Dendritic cell treated with granulocyte-macrophage colony-stimulating factor and Interleukin-4, amounts not matched to agents 40 ng/mL and 50 ng/mL, for 4 days (primary cell): ENCODE data around the gene HK1.

Experiments
- H3K27ac Mint-ChIP-seq: one replicate; pipeline ENCODE4 v1.8.0; 2022; ENCODE audit warnings: mild to moderate bottlenecking, mixed read lengths
- H3K27me3 Mint-ChIP-seq: one replicate; pipeline ENCODE4 v1.8.0; 2022; ENCODE audit warnings: mild to moderate bottlenecking, mixed read lengths
- H3K36me3 Mint-ChIP-seq: one replicate; pipeline ENCODE4 v1.8.0; 2022; ENCODE audit warnings: low read depth, mixed read lengths
- H3K4me1 Mint-ChIP-seq: one replicate; pipeline ENCODE4 v1.8.0; 2022; ENCODE audit warnings: low read depth, mixed read lengths
- H3K4me3 Mint-ChIP-seq: one replicate; pipeline ENCODE4 v1.8.0; 2022; ENCODE audit warnings: mild to moderate bottlenecking, moderate library complexity, mixed read lengths
- H3K9me3 Mint-ChIP-seq: one replicate; pipeline ENCODE4 v1.8.0; 2022; ENCODE audit warnings: mixed read lengths
- intact Hi-C: fragments of 100-400 bp; cut with micrococcal nuclease; formaldehyde crosslinking; loops from one replicate; pipeline ENCODE4 v1.15.0; 2022

HK1 gene

GRCh38 chr10:69362471-69362954 is 84.2 kb downstream of the HK1 start:
- Mint-ChIP-seq H3K27ac (peak overlapping the region; percentile 56), H3K36me3 (peaks cover 80% of the 10 kb centered on the region), H3K4me1 (peaks cover 57% of the 10 kb centered on the region), H3K4me3 (no peak overlapping the region), H3K27me3 (no peaks in the 10 kb centered on the region), H3K9me3 (no peaks in the 10 kb centered on the region)
- intact Hi-C loops: no loop called here

GRCh38 chr10:69363666-69364065 is 85.4 kb downstream of the HK1 start:
- Mint-ChIP-seq H3K4me1 (peaks cover 45% of the 10 kb centered on the region), H3K27ac (peak overlapping the region; percentile 56), H3K27me3 (no peaks in the 10 kb centered on the region), H3K4me3 (no peak overlapping the region), H3K9me3 (no peaks in the 10 kb centered on the region), H3K36me3 (peaks cover 89% of the 10 kb centered on the region)
- intact Hi-C loops: no loop called here

- H3K4me1 Mint-ChIP-seq: peaks cover 38% of the 10 kb centered on the region
- peaks cover 96% of the 10 kb centered on the region for H3K36me3 Mint-ChIP-seq
- H3K27ac Mint-ChIP-seq: no peak overlapping the region
- H3K4me3 Mint-ChIP-seq: no peak overlapping the region
- no peaks in the 10 kb centered on the region for H3K27me3 Mint-ChIP-seq
- intact Hi-C loops: no loop called here
- no peaks in the 10 kb centered on the region for H3K9me3 Mint-ChIP-seq
These were observed 86.1 kb downstream of the HK1 start for GRCh38 chr10:69364232-69364940.

- H3K4me3 Mint-ChIP-seq: no peak overlapping the region
- H3K27ac Mint-ChIP-seq: no peak overlapping the region
- peaks cover 19% of the 10 kb centered on the region for H3K4me1 Mint-ChIP-seq
- peaks cover 98% of the 10 kb centered on the region for H3K36me3 Mint-ChIP-seq
- no peaks in the 10 kb centered on the region for H3K27me3 Mint-ChIP-seq
- intact Hi-C loops: no loop called here
- H3K9me3 Mint-ChIP-seq: no peaks in the 10 kb centered on the region
These were observed 88.4 kb downstream of the HK1 start for GRCh38 chr10:69366738-69367137.

- Mint-ChIP-seq H3K4me1 (peaks cover 18% of the 10 kb centered on the region), H3K27ac (no peak overlapping the region), H3K9me3 (no peaks in the 10 kb centered on the region), H3K36me3 (peaks cover 98% of the 10 kb centered on the region), H3K27me3 (no peaks in the 10 kb centered on the region), H3K4me3 (no peak overlapping the region)
- intact Hi-C loops: no loop called here
These were observed 89.2 kb downstream of the HK1 start for GRCh38 chr10:69367469-69367868.

- no peaks in the 10 kb centered on the region for H3K27me3 Mint-ChIP-seq
- no peak overlapping the region for H3K4me3 Mint-ChIP-seq
- no peak overlapping the region for H3K27ac Mint-ChIP-seq
- peaks cover 98% of the 10 kb centered on the region for H3K36me3 Mint-ChIP-seq
- H3K4me1 Mint-ChIP-seq: peaks cover 25% of the 10 kb centered on the region
- intact Hi-C loops: no loop called here
- H3K9me3 Mint-ChIP-seq: no peaks in the 10 kb centered on the region
These were observed 94.1 kb downstream of the HK1 start for GRCh38 chr10:69372126-69372980.

- intact Hi-C loops: no loop called here
- no peaks in the 10 kb centered on the region for H3K27me3 Mint-ChIP-seq
- H3K9me3 Mint-ChIP-seq: no peaks in the 10 kb centered on the region
- H3K36me3 Mint-ChIP-seq: peaks cover 100% of the 10 kb centered on the region
- H3K27ac Mint-ChIP-seq: no peak overlapping the region
- H3K4me3 Mint-ChIP-seq: no peak overlapping the region
- H3K4me1 Mint-ChIP-seq: peaks cover 25% of the 10 kb centered on the region
These were observed 95.9 kb downstream of the HK1 start for GRCh38 chr10:69374242-69374641.

GRCh38 chr10:69374931-69375306 is 96.6 kb downstream of the HK1 start:
- H3K27me3 Mint-ChIP-seq: no peaks in the 10 kb centered on the region
- intact Hi-C loops: no loop called here
- H3K4me3 Mint-ChIP-seq: no peak overlapping the region
- H3K36me3 Mint-ChIP-seq: peaks cover 100% of the 10 kb centered on the region
- no peak overlapping the region for H3K27ac Mint-ChIP-seq
- H3K9me3 Mint-ChIP-seq: no peaks in the 10 kb centered on the region
- H3K4me1 Mint-ChIP-seq: peaks cover 25% of the 10 kb centered on the region

- peak overlapping the region; percentile 44 for H3K27ac Mint-ChIP-seq
- intact Hi-C loops: no loop called here
- no peaks in the 10 kb centered on the region for H3K9me3 Mint-ChIP-seq
- H3K36me3 Mint-ChIP-seq: peaks cover 100% of the 10 kb centered on the region
- peaks cover 25% of the 10 kb centered on the region for H3K4me1 Mint-ChIP-seq
- no peaks in the 10 kb centered on the region for H3K27me3 Mint-ChIP-seq
- no peak overlapping the region for H3K4me3 Mint-ChIP-seq
These were observed 97.2 kb downstream of the HK1 start for GRCh38 chr10:69375307-69376151.

- H3K27me3 Mint-ChIP-seq: no peaks in the 10 kb centered on the region
- no peak overlapping the region for H3K4me3 Mint-ChIP-seq
- H3K4me1 Mint-ChIP-seq: peaks cover 21% of the 10 kb centered on the region
- H3K36me3 Mint-ChIP-seq: peaks cover 100% of the 10 kb centered on the region
- intact Hi-C loops: no loop called here
- H3K9me3 Mint-ChIP-seq: no peaks in the 10 kb centered on the region
- H3K27ac Mint-ChIP-seq: no peak overlapping the region
These were observed 98.4 kb downstream of the HK1 start for GRCh38 chr10:69376662-69377061.

GRCh38 chr10:69377191-69377590 is 98.9 kb downstream of the HK1 start:
- Mint-ChIP-seq H3K27me3 (no peaks in the 10 kb centered on the region), H3K4me3 (no peak overlapping the region), H3K27ac (no peak overlapping the region), H3K9me3 (no peaks in the 10 kb centered on the region), H3K4me1 (peaks cover 18% of the 10 kb centered on the region), H3K36me3 (peaks cover 100% of the 10 kb centered on the region)
- intact Hi-C loops: no loop called here

GRCh38 chr10:69377933-69378332 is 99.6 kb downstream of the HK1 start:
- Mint-ChIP-seq H3K27me3 (no peaks in the 10 kb centered on the region), H3K27ac (no peak overlapping the region), H3K36me3 (peaks cover 100% of the 10 kb centered on the region), H3K4me3 (no peak overlapping the region), H3K9me3 (no peaks in the 10 kb centered on the region), H3K4me1 (peaks cover 18% of the 10 kb centered on the region)
- intact Hi-C loops: no loop called here

- H3K4me3 Mint-ChIP-seq: no peak overlapping the region
- H3K4me1 Mint-ChIP-seq: peaks cover 7% of the 10 kb centered on the region
- no peaks in the 10 kb centered on the region for H3K9me3 Mint-ChIP-seq
- intact Hi-C loops: no loop called here
- H3K27me3 Mint-ChIP-seq: no peaks in the 10 kb centered on the region
- no peak overlapping the region for H3K27ac Mint-ChIP-seq
- peaks cover 100% of the 10 kb centered on the region for H3K36me3 Mint-ChIP-seq
These were observed 101.5 kb downstream of the HK1 start for GRCh38 chr10:69379800-69380199.
